ENCODE results near the gene KRTCAP3.

DNA sequence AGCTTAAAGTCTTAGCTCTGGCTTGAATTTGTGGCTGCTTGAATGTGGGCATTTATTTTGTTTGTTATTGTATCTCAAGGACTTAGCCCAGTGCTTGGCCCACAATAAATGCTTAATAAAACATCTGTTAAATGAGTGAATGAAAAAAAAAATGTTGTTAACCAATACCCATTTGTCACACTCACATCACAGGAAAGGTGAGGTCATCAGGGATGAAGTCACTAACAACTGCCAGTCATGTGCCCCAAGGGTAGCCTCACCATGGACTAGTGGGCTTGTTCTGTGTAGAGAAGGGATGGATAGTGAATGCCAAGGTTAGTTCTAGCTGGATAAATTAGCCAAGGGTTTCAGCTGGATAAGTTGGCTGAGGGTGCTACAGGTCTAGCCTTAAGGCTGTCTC is 10.8 kb upstream of the KRTCAP3 start:
- TF ChIP-seq CTCF (IDR thresholded peaks at IDR 0.05; ENCODE audit: low read depth, low read length, poor library complexity, severe bottlenecking) (no peak), EZH2phosphoT487 (IDR thresholded peaks at IDR 0.05; ENCODE audit: borderline replicate concordance, low read length) (no peak)
